ENCODE measurements around the gene FCHSD2. TPM values are rescaled to one million over a fixed set of nuclear protein-coding genes. Genes with fewer than 3 reads are reported as not detected.
"Not testable (repeated sequence)": the region's sequence is repeated elsewhere in the genome, so short reads cannot be mapped to it uniquely, and the experiment has no call there.

Gene FCHSD2
- total and polyA plus RNA-seq, 7 donors: 5.7 to 18.5 (median 9.7) TPM

- TF ChIP-seq CTCF (IDR thresholded peaks at IDR 0.05): no peak
- no peak for ATAC-seq
- intact Hi-C loops (cut with DNase I): loop anchor here in 1 of 2 donors (5.0 kb wide), 1 partner anchor 38 kb away; no protein-coding TSS in a partner anchor
- Histone ChIP-seq H3K27me3 (ENCODE audit: insufficient read depth in 3 of 3, low read length in 2 of 3) (no peaks in the 10 kb centered on the region), H3K36me3 (ENCODE audit: insufficient read depth in 1 of 2, low read depth in 1 of 2) (peaks cover 0 to 54% of the 10 kb centered on the region in 2 donors), H3K27ac (no peak overlapping the region), H3K4me1 (peaks cover 10% of the 10 kb centered on the region), H3K9me3 (no peaks in the 10 kb centered on the region), H3K4me3 (no peak overlapping the region)
- WGBS, 3 donors: 85 to 90% (median 88%) methylated on average over 6 of the region's 6 CpGs
- DNase-seq: no peak
These were observed 6.5 kb downstream of the FCHSD2 start for GRCh38 chr11:73135346-73136284.

DNA sequence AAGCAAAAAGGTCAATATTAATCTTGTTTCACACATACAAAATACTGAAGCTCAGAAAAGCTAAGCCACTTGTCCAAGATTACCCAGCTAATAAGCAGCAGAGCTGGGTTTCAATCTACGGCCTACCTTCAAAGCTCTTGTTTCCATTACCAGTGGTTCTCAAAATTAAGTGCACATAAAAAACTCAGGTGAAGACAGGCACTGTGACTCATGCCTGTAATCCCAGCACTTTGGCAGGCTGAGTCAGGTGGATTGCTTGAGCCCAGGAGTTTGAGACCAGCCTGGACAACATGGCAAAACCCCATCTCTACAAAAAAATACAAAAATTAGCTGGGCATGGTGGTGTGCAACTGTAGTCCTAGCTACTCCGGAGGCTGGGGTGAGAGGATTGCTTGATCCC, 9.8 kb downstream of the FCHSD2 start:
- peak in 2 of 4 donors; percentile 41 to 46 for ATAC-seq
- H3K9me3 ChIP-seq; H3K4me1 ChIP-seq; H3K4me3 ChIP-seq; intact Hi-C loops (cut with DNase I); H3K27me3 ChIP-seq (ENCODE audit: insufficient read depth in 3 of 3, low read length in 2 of 3); H3K27ac ChIP-seq; DNase-seq: not testable (repeated sequence)
- peaks cover 0 to 49% of the 10 kb centered on the region in 2 donors for H3K36me3 ChIP-seq (ENCODE audit: insufficient read depth in 1 of 2, low read depth in 1 of 2)
- WGBS, 3 donors: 76 to 79% (median 77%) methylated on average over 2 of the region's 2 CpGs

- ATAC-seq: no peak
- WGBS, 3 donors: 75 to 93% (median 82%) methylated on average over 1 of the region's 1 CpG
- Histone ChIP-seq H3K36me3 (ENCODE audit: insufficient read depth in 1 of 2, low read depth in 1 of 2) (peaks cover 0 to 36% of the 10 kb centered on the region in 2 donors), H3K27me3 (ENCODE audit: insufficient read depth in 3 of 3, low read length in 2 of 3) (no peaks in the 10 kb centered on the region), H3K9me3 (no peaks in the 10 kb centered on the region), H3K27ac (no peak overlapping the region), H3K4me1 (no peaks in the 10 kb centered on the region), H3K4me3 (no peak overlapping the region)
- intact Hi-C loops (cut with DNase I): no loop called here
- DNase-seq: no peak
- no peak for TF ChIP-seq CTCF (IDR thresholded peaks at IDR 0.05)
These were observed 11.9 kb downstream of the FCHSD2 start for GRCh38 chr11:73130181-73130580.

GRCh38 chr11:73129198-73129597, 12.9 kb downstream of the FCHSD2 start:
- H3K27ac ChIP-seq: no peak overlapping the region
- no peak for DNase-seq
- H3K36me3 ChIP-seq (ENCODE audit: insufficient read depth in 1 of 2, low read depth in 1 of 2): peaks cover 0 to 28% of the 10 kb centered on the region in 2 donors
- no peaks in the 10 kb centered on the region for H3K27me3 ChIP-seq (ENCODE audit: insufficient read depth in 3 of 3, low read length in 2 of 3)
- H3K4me1 ChIP-seq: no peaks in the 10 kb centered on the region
- no peak overlapping the region for H3K4me3 ChIP-seq
- intact Hi-C loops (cut with DNase I): no loop called here
- TF ChIP-seq CTCF (IDR thresholded peaks at IDR 0.05): no peak
- no peak for ATAC-seq
- no peaks in the 10 kb centered on the region for H3K9me3 ChIP-seq
- WGBS, 3 donors: 96 to 99% (median 97%) methylated on average over 10 of the region's 10 CpGs

DNA sequence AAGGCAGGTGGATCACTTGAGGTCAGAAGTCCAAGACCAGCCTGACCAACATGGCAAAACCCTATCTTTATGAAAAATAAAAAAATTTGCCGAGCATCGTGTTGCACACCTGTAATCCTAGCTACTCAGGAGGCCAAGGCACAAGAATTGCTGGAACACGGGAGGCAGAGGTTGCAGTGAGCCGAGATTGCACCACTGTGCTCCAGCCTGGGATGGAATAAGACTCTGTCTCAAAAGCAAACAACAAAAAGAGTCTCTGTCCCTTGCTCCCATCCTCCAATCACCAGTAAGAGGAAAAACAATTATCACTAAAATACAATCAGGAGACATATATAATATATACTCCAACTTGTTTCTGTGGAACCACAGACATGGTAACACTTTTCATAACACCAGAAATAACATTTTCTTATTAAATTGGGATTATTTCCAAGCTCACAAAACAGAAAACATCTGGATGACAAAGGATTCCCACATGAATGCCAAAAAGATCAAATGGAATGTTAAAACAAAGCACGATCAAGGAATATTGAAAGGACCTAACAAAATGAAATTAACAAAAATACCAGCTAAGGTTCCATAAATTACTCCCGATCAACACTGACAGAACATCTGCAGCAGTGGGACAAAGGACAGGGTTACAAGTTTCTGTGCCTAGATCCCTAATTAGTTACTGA, 15.2 kb downstream of the FCHSD2 start:
- Histone ChIP-seq H3K36me3 (ENCODE audit: insufficient read depth in 1 of 2, low read depth in 1 of 2) (peaks cover 0 to 9% of the 10 kb centered on the region in 2 donors), H3K4me1 (no peaks in the 10 kb centered on the region), H3K27ac (no peak overlapping the region), H3K9me3 (no peaks in the 10 kb centered on the region), H3K4me3 (no peak overlapping the region), H3K27me3 (ENCODE audit: insufficient read depth in 3 of 3, low read length in 2 of 3) (no peaks in the 10 kb centered on the region)
- WGBS, 3 donors: 51 to 73% (median 56%) methylated on average over 6 of the region's 6 CpGs
- intact Hi-C loops (cut with DNase I): no loop called here
- TF ChIP-seq CTCF (IDR thresholded peaks at IDR 0.05): no peak
- no peak for ATAC-seq
- DNase-seq: no peak
